ENCODE measurements around the gene SORCS2. TPM values are rescaled to one million over a fixed set of nuclear protein-coding genes. Genes with fewer than 3 reads are reported as not detected.
A peak's percentile ranks its signal among the peaks of the same experiment; 100 is the strongest.

Gene SORCS2
- total RNA-seq, 1 experiment from 2014 or later: not detected

- no TSS peak for BruUV-seq (replicated peaks)
- Mint-ChIP-seq H3K9me3 (ENCODE audit: low read depth, unreplicated experiment) (no peaks in the 10 kb centered on the region), H3K36me3 (ENCODE audit: insufficient read depth, unreplicated experiment) (no peaks in the 10 kb centered on the region), H3K4me1 (ENCODE audit: low read depth, unreplicated experiment) (peaks cover 7% of the 10 kb centered on the region), H3K27me3 (ENCODE audit: unreplicated experiment) (peaks cover 19% of the 10 kb centered on the region), H3K4me3 (ENCODE audit: low read depth, unreplicated experiment) (no peak overlapping the region), H3K27ac (ENCODE audit: unreplicated experiment) (peak overlapping the region; percentile 44)
- intact Hi-C loops (cut with micrococcal nuclease; ENCODE audit: unreplicated experiment): no loop called here
- DNase-seq: peak; percentile 7
- CTCF ChIA-PET: no interaction called here
- TF ChIP-seq, protein P1, sequence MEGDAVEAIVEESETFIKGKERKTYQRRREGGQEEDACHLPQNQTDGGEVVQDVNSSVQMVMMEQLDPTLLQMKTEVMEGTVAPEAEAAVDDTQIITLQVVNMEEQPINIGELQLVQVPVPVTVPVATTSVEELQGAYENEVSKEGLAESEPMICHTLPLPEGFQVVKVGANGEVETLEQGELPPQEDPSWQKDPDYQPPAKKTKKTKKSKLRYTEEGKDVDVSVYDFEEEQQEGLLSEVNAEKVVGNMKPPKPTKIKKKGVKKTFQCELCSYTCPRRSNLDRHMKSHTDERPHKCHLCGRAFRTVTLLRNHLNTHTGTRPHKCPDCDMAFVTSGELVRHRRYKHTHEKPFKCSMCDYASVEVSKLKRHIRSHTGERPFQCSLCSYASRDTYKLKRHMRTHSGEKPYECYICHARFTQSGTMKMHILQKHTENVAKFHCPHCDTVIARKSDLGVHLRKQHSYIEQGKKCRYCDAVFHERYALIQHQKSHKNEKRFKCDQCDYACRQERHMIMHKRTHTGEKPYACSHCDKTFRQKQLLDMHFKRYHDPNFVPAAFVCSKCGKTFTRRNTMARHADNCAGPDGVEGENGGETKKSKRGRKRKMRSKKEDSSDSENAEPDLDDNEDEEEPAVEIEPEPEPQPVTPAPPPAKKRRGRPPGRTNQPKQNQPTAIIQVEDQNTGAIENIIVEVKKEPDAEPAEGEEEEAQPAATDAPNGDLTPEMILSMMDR (IDR thresholded peaks at IDR 0.05; ENCODE audit: unreplicated experiment): no peak
Measured at GRCh38 chr4:7359400-7360062, 167.2 kb downstream of the SORCS2 start.

DNA sequence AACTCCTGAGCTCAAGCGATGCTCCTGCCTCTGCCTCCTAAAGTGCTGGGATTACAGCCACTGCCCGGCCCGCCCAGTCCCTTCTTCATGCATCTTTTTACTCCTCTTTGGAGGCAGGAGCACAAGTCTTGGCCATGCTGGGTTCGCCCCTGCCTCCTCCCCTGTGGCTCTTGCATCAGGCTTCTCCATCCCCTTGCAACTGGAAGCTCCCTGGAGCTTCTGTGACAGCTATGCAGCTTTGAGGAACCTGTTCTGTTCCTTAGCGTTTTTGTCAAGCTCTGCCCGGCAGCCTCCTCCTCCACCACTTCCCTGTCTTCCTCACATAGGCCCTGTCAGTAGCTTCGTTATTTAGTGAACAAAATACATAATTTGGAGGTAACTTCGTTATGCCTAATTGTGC, 168.5 kb downstream of the SORCS2 start:
- H3K4me3 Mint-ChIP-seq (ENCODE audit: low read depth, unreplicated experiment): no peak overlapping the region
- CTCF ChIA-PET: no interaction called here
- TF ChIP-seq, protein P1 (IDR thresholded peaks at IDR 0.05; ENCODE audit: unreplicated experiment): no peak
- peaks cover 6% of the 10 kb centered on the region for H3K27me3 Mint-ChIP-seq (ENCODE audit: unreplicated experiment)
- BruUV-seq (replicated peaks): no TSS peak
- intact Hi-C loops (cut with micrococcal nuclease; ENCODE audit: unreplicated experiment): no loop called here
- H3K9me3 Mint-ChIP-seq (ENCODE audit: low read depth, unreplicated experiment): no peaks in the 10 kb centered on the region
- peaks cover 7% of the 10 kb centered on the region for H3K4me1 Mint-ChIP-seq (ENCODE audit: low read depth, unreplicated experiment)
- no peaks in the 10 kb centered on the region for H3K36me3 Mint-ChIP-seq (ENCODE audit: insufficient read depth, unreplicated experiment)
- DNase-seq: no peak
- H3K27ac Mint-ChIP-seq (ENCODE audit: unreplicated experiment): no peak overlapping the region

- CTCF ChIA-PET: no interaction called here
- intact Hi-C loops (cut with micrococcal nuclease; ENCODE audit: unreplicated experiment): no loop called here
- Mint-ChIP-seq H3K27me3 (ENCODE audit: unreplicated experiment) (peaks cover under 1% of the 10 kb centered on the region), H3K9me3 (ENCODE audit: low read depth, unreplicated experiment) (no peaks in the 10 kb centered on the region), H3K4me1 (ENCODE audit: low read depth, unreplicated experiment) (peaks cover 7% of the 10 kb centered on the region), H3K27ac (ENCODE audit: unreplicated experiment) (no peak overlapping the region), H3K36me3 (ENCODE audit: insufficient read depth, unreplicated experiment) (no peaks in the 10 kb centered on the region), H3K4me3 (ENCODE audit: low read depth, unreplicated experiment) (no peak overlapping the region)
- TF ChIP-seq, protein P1 (IDR thresholded peaks at IDR 0.05; ENCODE audit: unreplicated experiment): no peak
- no TSS peak for BruUV-seq (replicated peaks)
- DNase-seq: no peak
Measured at GRCh38 chr4:7361280-7361895, 169.1 kb downstream of the SORCS2 start.

DNA sequence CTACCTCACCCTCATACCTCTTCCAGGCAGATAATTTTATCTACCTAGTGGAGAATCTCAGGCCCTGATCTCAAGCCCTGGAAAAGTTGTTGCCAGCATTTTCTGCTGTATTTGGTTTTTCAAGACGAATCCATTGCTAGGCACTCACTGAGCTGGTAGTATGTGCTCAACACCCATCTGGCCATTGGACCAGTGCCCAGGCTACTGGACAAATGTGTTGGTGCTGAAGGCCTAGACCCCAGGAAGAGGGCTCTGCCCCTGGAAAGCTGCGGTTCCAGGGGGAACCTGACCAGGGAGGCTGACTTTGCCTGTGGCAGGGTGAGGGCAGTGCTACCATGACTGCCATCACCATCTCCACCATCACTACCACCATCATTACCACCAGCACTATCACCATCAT, 170.0 kb downstream of the SORCS2 start:
- Mint-ChIP-seq H3K4me3 (ENCODE audit: low read depth, unreplicated experiment) (no peak overlapping the region), H3K27ac (ENCODE audit: unreplicated experiment) (no peak overlapping the region), H3K9me3 (ENCODE audit: low read depth, unreplicated experiment) (no peaks in the 10 kb centered on the region), H3K27me3 (ENCODE audit: unreplicated experiment) (no peaks in the 10 kb centered on the region), H3K4me1 (ENCODE audit: low read depth, unreplicated experiment) (peaks cover 7% of the 10 kb centered on the region), H3K36me3 (ENCODE audit: insufficient read depth, unreplicated experiment) (no peaks in the 10 kb centered on the region)
- no peak for DNase-seq
- intact Hi-C loops (cut with micrococcal nuclease; ENCODE audit: unreplicated experiment): no loop called here
- TF ChIP-seq, protein P1 (IDR thresholded peaks at IDR 0.05; ENCODE audit: unreplicated experiment): no peak
- no TSS peak for BruUV-seq (replicated peaks)
- CTCF ChIA-PET: no interaction called here
